Astrocyte of the spinal cord (primary cell): ENCODE results near the gene HTRA3.

ENCODE experiments used
- DNase-seq: peaks from one replicate; pipeline ENCODE4 v3.0.0; 2011; ENCODE audit warnings: low read depth, low spot score
- H3K4me3 ChIP-seq: 2 replicates; pipeline ENCODE4 v1.5.1; 2011; ENCODE audit warnings: low read depth, mild to moderate bottlenecking, low read length, moderate library complexity
- in situ Hi-C: cut with HindIII; loops from 2 replicates; pipeline ENCODE4 v1.10.0; 2017; ENCODE audit warnings: low sequenced_read_pairs
- TF ChIP-seq, protein P1 (sequence below): IDR thresholded peaks from 2 replicates; pipeline ENCODE4 v1.5.1; 2012; ENCODE audit warnings: low read depth, mild to moderate bottlenecking, low read length, inconsistent platforms

HTRA3 gene

DNA sequence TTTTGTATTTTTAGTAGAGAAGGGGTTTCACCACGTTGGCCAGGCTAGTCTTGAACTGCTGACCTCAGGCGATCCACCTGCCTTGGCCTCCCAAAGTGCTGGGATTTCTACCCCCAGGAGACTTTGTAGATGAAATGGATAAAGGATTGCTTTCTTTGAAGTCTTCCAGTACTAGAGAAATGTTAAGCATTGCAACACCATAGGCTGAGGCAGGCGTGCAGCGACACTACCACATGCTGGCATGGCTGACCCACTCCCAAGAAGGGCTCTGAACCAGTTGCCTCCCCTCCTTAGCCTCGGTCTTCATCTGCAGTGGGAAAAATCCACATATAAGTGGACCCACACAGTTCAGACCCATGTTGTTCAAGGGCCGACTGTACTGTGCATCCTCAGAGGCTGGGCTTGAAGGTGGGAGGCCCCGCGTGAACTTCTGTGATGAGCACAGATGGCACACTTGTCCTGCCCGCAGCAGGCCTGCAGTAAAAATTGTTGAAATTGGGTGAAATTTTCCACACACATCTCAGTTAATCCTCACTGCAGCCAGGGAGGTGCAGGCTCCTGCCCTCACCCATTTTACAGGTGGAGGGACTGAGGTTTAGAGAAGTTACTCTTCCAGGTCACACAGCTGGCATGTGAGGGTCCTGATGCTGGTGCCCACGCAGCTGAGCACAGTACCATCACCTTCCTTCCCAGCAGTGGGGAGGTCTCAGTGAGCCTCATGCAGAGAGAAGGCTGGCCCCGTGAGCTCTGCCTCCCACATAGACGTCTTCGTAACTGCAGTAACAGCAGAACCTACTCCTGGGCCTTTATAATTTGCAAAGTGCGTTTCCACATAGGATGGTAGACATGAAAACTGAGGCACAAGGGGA lies 35.5 kb downstream of the HTRA3 start:
- no peak overlapping the region for H3K4me3 ChIP-seq
- no peak for DNase-seq
- in situ Hi-C loops, result no loop called here
- TF ChIP-seq, protein P1, sequence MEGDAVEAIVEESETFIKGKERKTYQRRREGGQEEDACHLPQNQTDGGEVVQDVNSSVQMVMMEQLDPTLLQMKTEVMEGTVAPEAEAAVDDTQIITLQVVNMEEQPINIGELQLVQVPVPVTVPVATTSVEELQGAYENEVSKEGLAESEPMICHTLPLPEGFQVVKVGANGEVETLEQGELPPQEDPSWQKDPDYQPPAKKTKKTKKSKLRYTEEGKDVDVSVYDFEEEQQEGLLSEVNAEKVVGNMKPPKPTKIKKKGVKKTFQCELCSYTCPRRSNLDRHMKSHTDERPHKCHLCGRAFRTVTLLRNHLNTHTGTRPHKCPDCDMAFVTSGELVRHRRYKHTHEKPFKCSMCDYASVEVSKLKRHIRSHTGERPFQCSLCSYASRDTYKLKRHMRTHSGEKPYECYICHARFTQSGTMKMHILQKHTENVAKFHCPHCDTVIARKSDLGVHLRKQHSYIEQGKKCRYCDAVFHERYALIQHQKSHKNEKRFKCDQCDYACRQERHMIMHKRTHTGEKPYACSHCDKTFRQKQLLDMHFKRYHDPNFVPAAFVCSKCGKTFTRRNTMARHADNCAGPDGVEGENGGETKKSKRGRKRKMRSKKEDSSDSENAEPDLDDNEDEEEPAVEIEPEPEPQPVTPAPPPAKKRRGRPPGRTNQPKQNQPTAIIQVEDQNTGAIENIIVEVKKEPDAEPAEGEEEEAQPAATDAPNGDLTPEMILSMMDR, result no peak

- no peak for DNase-seq
- TF ChIP-seq, protein P1, result no peak
- in situ Hi-C loops, result no loop called here
- no peak overlapping the region for H3K4me3 ChIP-seq
Observed at GRCh38 chr4:8305851-8306471, 36.4 kb downstream of the HTRA3 start.

- TF ChIP-seq, protein P1, result no peak
- in situ Hi-C loops, result no loop called here
- DNase-seq, result no peak
- H3K4me3 ChIP-seq, result no peak overlapping the region
Observed at GRCh38 chr4:8306511-8307021, 37.0 kb downstream of the HTRA3 start.

DNA sequence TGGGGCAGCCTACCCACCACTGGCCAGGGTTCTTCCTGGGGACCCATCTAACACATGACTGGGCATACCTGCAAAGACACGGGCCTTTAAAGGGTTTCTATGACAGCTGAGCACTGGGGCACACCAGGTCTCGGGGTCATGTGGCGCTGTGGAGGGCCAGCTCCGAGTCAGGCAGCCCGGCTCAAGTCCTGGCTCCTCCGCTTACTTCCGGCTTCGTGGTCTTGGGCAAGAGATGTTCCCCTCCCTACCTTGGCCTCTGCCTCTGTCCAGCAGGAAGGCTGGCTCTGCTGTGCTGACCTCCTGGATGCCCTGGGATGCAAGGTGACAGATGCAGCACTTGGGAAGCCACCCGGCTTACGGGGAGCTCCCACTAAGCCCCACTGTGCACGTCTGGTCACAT lies 37.6 kb downstream of the HTRA3 start:
- TF ChIP-seq, protein P1, result no peak
- in situ Hi-C loops, result no loop called here
- DNase-seq, result no peak
- H3K4me3 ChIP-seq, result no peak overlapping the region

GRCh38 chr4:8307714-8308113 lies 38.2 kb downstream of the HTRA3 start:
- DNase-seq, result no peak
- no peak overlapping the region for H3K4me3 ChIP-seq
- in situ Hi-C loops, result no loop called here
- TF ChIP-seq, protein P1, result no peak

DNA sequence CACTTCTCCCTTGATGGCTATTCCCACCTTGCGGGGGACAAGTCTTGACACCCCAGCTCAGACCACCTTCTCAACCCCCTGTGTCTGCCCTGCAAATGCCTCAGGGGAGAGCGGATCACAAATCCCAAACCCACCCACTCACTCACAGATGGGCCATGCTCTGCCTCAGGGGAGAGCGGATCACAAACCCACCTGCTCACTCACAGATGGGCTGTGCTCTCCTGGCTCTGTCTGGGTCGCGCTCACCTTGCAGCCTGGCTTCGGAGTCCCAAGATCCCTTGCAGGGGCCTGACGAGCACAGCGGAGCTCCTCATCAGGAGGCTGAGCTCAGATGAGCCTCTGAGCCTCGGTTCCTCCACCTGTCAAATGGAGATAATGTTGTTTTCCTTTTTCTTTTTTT lies 38.6 kb downstream of the HTRA3 start:
- H3K4me3 ChIP-seq, result no peak overlapping the region
- DNase-seq, result no peak
- in situ Hi-C loops, result no loop called here
- TF ChIP-seq, protein P1, result no peak
